AML-193 (cell line): Measurements from ENCODE around the gene FAM193B.
"Not testable (repeated sequence)": the region's sequence is repeated elsewhere in the genome, so short reads cannot be mapped to it uniquely, and the experiment has no call there.

ENCODE experiments used
- DNase-seq, 2 experiments: peaks; one replicate each; lab custom pipeline; 2025; lab: John Stamatoyannopoulos, UW

The FAM193B gene

GRCh38 chr5:177537389-177538361, 16.7 kb downstream of the FAM193B start:
- no peak for DNase-seq

- no peak for DNase-seq
Observed at GRCh38 chr5:177536386-177536785, 18.0 kb downstream of the FAM193B start.

GRCh38 chr5:177535125-177535524, 19.2 kb downstream of the FAM193B start:
- no peak for DNase-seq

GRCh38 chr5:177534433-177534832, 19.9 kb downstream of the FAM193B start:
- DNase-seq, result not testable (repeated sequence)

- no peak for DNase-seq
Observed at GRCh38 chr5:177531209-177531940, 23.0 kb downstream of the FAM193B start.

GRCh38 chr5:177530638-177531037, 23.7 kb downstream of the FAM193B start:
- DNase-seq, result no peak

- no peak for DNase-seq
Observed at GRCh38 chr5:177529247-177530203, 24.8 kb downstream of the FAM193B start.

- no peak for DNase-seq
Observed at GRCh38 chr5:177528631-177529030, 25.7 kb downstream of the FAM193B start.

- no peak for DNase-seq
Observed at GRCh38 chr5:177527595-177527994, 26.8 kb downstream of the FAM193B start.

GRCh38 chr5:177526791-177527190, 27.6 kb downstream of the FAM193B start:
- DNase-seq, result no peak

GRCh38 chr5:177526191-177526590, 28.2 kb downstream of the FAM193B start:
- no peak for DNase-seq

- no peak for DNase-seq
Observed at GRCh38 chr5:177524941-177525655, 29.3 kb downstream of the FAM193B start.

GRCh38 chr5:177524539-177524900, 29.8 kb downstream of the FAM193B start:
- DNase-seq, result no peak

GRCh38 chr5:177523711-177524538, 30.4 kb downstream of the FAM193B start:
- DNase-seq, result no peak

- DNase-seq, result no peak
Observed at GRCh38 chr5:177520916-177521513, 33.3 kb downstream of the FAM193B start.

- no peak for DNase-seq
Observed at GRCh38 chr5:177520271-177520670, 34.1 kb downstream of the FAM193B start.

GRCh38 chr5:177519463-177520235, 34.7 kb downstream of the FAM193B start:
- DNase-seq, result no peak

- DNase-seq, result peak; percentile 96 to 98
Observed at GRCh38 chr5:177516601-177517568, 37.5 kb downstream of the FAM193B start, which contains the start of gene DDX41. Gene DDX41 (minus strand): TSS chr5:177516961. CDS start chr5:177516945, 16 bp downstream.
